Measurements from ENCODE around the gene TM9SF2. TPM values are rescaled to one million over a fixed set of nuclear protein-coding genes. Genes with fewer than 3 reads are reported as not detected.
A peak's percentile ranks its signal among the peaks of the same experiment; 100 is the strongest.

Gene TM9SF2
- total RNA-seq, 1 experiment from 2014 or later, result 84.0 TPM

- POLR2A ChIA-PET, result no interaction called here
- Mint-ChIP-seq H3K27me3 (ENCODE audit: low read depth) (no peaks in the 10 kb centered on the region), H3K4me1 (peaks cover 23% of the 10 kb centered on the region), H3K27ac (peak overlapping the region; percentile 77), H3K4me3 (no peak overlapping the region), H3K36me3 (no peaks in the 10 kb centered on the region), H3K9me3 (no peaks in the 10 kb centered on the region)
- ATAC-seq, result no peak
- CTCF ChIA-PET, result interaction anchor here (1.0 kb wide), 3 partner anchors 9 to 124 kb away, joined by 3 to 4 read pairs (median 4); no protein-coding TSS in a partner anchor
- no peak for DNase-seq (ENCODE audit: low spot score)
- TF ChIP-seq NR3C1 (CRISPR knock-in tag; conservative IDR thresholded peaks at IDR 0.05; ENCODE audit: low read depth) (no peak), IRF1 (CRISPR knock-in tag; IDR thresholded peaks at IDR 0.05) (no peak), AFF4 (CRISPR knock-in tag; IDR thresholded peaks at IDR 0.05; ENCODE audit: borderline replicate concordance) (no peak), ZNF263 (CRISPR knock-in tag; IDR thresholded peaks at IDR 0.05; ENCODE audit: low read depth) (no peak), CREM (CRISPR knock-in tag; IDR thresholded peaks at IDR 0.05) (no peak), TEAD1 (CRISPR knock-in tag; IDR thresholded peaks at IDR 0.05) (no peak), TP53 (CRISPR knock-in tag; IDR thresholded peaks at IDR 0.05) (no peak), SMAD4 (CRISPR knock-in tag; IDR thresholded peaks at IDR 0.05) (no peak), NFE2L1 (CRISPR knock-in tag; IDR thresholded peaks at IDR 0.05) (no peak), FOXP1 (CRISPR knock-in tag; IDR thresholded peaks at IDR 0.05; ENCODE audit: borderline replicate concordance) (no peak), CTCF (IDR thresholded peaks at IDR 0.05) (no peak)
- TF ChIP-seq, protein P1, sequence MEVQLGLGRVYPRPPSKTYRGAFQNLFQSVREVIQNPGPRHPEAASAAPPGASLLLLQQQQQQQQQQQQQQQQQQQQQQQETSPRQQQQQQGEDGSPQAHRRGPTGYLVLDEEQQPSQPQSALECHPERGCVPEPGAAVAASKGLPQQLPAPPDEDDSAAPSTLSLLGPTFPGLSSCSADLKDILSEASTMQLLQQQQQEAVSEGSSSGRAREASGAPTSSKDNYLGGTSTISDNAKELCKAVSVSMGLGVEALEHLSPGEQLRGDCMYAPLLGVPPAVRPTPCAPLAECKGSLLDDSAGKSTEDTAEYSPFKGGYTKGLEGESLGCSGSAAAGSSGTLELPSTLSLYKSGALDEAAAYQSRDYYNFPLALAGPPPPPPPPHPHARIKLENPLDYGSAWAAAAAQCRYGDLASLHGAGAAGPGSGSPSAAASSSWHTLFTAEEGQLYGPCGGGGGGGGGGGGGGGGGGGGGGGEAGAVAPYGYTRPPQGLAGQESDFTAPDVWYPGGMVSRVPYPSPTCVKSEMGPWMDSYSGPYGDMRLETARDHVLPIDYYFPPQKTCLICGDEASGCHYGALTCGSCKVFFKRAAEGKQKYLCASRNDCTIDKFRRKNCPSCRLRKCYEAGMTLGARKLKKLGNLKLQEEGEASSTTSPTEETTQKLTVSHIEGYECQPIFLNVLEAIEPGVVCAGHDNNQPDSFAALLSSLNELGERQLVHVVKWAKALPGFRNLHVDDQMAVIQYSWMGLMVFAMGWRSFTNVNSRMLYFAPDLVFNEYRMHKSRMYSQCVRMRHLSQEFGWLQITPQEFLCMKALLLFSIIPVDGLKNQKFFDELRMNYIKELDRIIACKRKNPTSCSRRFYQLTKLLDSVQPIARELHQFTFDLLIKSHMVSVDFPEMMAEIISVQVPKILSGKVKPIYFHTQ (CRISPR knock-in tag; IDR thresholded peaks at IDR 0.05), result no peak
- TF ChIP-seq, protein P2, sequence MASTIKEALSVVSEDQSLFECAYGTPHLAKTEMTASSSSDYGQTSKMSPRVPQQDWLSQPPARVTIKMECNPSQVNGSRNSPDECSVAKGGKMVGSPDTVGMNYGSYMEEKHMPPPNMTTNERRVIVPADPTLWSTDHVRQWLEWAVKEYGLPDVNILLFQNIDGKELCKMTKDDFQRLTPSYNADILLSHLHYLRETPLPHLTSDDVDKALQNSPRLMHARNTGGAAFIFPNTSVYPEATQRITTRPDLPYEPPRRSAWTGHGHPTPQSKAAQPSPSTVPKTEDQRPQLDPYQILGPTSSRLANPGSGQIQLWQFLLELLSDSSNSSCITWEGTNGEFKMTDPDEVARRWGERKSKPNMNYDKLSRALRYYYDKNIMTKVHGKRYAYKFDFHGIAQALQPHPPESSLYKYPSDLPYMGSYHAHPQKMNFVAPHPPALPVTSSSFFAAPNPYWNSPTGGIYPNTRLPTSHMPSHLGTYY (CRISPR knock-in tag; IDR thresholded peaks at IDR 0.05), result no peak
- TF ChIP-seq, protein P3, sequence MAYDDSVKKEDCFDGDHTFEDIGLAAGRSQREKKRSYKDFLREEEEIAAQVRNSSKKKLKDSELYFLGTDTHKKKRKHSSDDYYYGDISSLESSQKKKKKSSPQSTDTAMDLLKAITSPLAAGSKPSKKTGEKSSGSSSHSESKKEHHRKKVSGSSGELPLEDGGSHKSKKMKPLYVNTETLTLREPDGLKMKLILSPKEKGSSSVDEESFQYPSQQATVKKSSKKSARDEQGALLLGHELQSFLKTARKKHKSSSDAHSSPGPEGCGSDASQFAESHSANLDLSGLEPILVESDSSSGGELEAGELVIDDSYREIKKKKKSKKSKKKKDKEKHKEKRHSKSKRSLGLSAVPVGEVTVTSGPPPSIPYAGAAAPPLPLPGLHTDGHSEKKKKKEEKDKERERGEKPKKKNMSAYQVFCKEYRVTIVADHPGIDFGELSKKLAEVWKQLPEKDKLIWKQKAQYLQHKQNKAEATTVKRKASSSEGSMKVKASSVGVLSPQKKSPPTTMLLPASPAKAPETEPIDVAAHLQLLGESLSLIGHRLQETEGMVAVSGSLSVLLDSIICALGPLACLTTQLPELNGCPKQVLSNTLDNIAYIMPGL (CRISPR knock-in tag; IDR thresholded peaks at IDR 0.05), result no peak
These were observed 24.6 kb upstream of the TM9SF2 start for GRCh38 chr13:99476648-99477047.

Measured in WTC11 (cell line).